Mucosa of stomach (tissue), 1 donor: Measurements from ENCODE around the gene PID1.

ENCODE experiments used
- H3K27me3 ChIP-seq: one replicate; pipeline ENCODE4 v1.7.0; 2013; ENCODE audit warnings: mild to moderate bottlenecking, low read length; ENCODE audit not compliant: control insufficient read depth, insufficient read depth
- H3K36me3 ChIP-seq: one replicate; pipeline ENCODE4 v1.7.0; 2013; ENCODE audit warnings: low read length; ENCODE audit not compliant: control insufficient read depth, insufficient read depth
- H3K4me1 ChIP-seq: one replicate; pipeline ENCODE4 v1.7.0; 2013; ENCODE audit warnings: mild to moderate bottlenecking, low read length; ENCODE audit not compliant: control insufficient read depth, insufficient read depth
- H3K4me3 ChIP-seq: one replicate; pipeline ENCODE4 v1.7.0; 2013; ENCODE audit warnings: low read length
- H3K9ac ChIP-seq: one replicate; pipeline ENCODE4 v1.7.0; 2013; ENCODE audit warnings: mild to moderate bottlenecking, low read length, moderate library complexity
- H3K9me3 ChIP-seq: one replicate; pipeline ENCODE4 v1.7.0; 2013; ENCODE audit warnings: mild to moderate bottlenecking, low read length, moderate library complexity; ENCODE audit not compliant: control insufficient read depth
- donor health status: Pancreatic carcinoma.

The PID1 gene

GRCh38 chr2:229159405-229159804 lies 111.7 kb downstream of the PID1 start:
- no peak overlapping the region for H3K9ac ChIP-seq
- peaks cover 22% of the 10 kb centered on the region for H3K4me1 ChIP-seq
- no peak overlapping the region for H3K4me3 ChIP-seq
- H3K36me3 ChIP-seq, result no peaks in the 10 kb centered on the region
- no peaks in the 10 kb centered on the region for H3K27me3 ChIP-seq
- no peaks in the 10 kb centered on the region for H3K9me3 ChIP-seq

- H3K36me3 ChIP-seq, result no peaks in the 10 kb centered on the region
- no peak overlapping the region for H3K9ac ChIP-seq
- H3K4me3 ChIP-seq, result no peak overlapping the region
- H3K27me3 ChIP-seq, result no peaks in the 10 kb centered on the region
- no peaks in the 10 kb centered on the region for H3K4me1 ChIP-seq
- H3K9me3 ChIP-seq, result no peaks in the 10 kb centered on the region
Observed at GRCh38 chr2:229154381-229154780, 116.7 kb downstream of the PID1 start.

GRCh38 chr2:229153951-229154350 lies 117.1 kb downstream of the PID1 start:
- no peak overlapping the region for H3K4me3 ChIP-seq

GRCh38 chr2:229153267-229153666 lies 117.8 kb downstream of the PID1 start:
- Histone ChIP-seq H3K9me3 (no peaks in the 10 kb centered on the region), H3K27me3 (no peaks in the 10 kb centered on the region), H3K4me3 (no peak overlapping the region), H3K9ac (no peak overlapping the region), H3K4me1 (no peaks in the 10 kb centered on the region), H3K36me3 (no peaks in the 10 kb centered on the region)

More at GRCh38 chr2:229153951-229154350, 117.1 kb downstream of the PID1 start:
- Histone ChIP-seq H3K9ac (no peak overlapping the region), H3K9me3 (no peaks in the 10 kb centered on the region), H3K27me3 (no peaks in the 10 kb centered on the region), H3K4me1 (no peaks in the 10 kb centered on the region), H3K36me3 (no peaks in the 10 kb centered on the region)

GRCh38 chr2:229152674-229153073 lies 118.4 kb downstream of the PID1 start:
- no peaks in the 10 kb centered on the region for H3K9me3 ChIP-seq
- no peak overlapping the region for H3K9ac ChIP-seq
- no peaks in the 10 kb centered on the region for H3K36me3 ChIP-seq
- H3K4me3 ChIP-seq, result no peak overlapping the region
- no peaks in the 10 kb centered on the region for H3K4me1 ChIP-seq
- no peaks in the 10 kb centered on the region for H3K27me3 ChIP-seq

GRCh38 chr2:229150317-229150716 lies 120.8 kb downstream of the PID1 start:
- no peak overlapping the region for H3K9ac ChIP-seq
- H3K4me3 ChIP-seq, result no peak overlapping the region
- no peaks in the 10 kb centered on the region for H3K4me1 ChIP-seq
- no peaks in the 10 kb centered on the region for H3K36me3 ChIP-seq
- no peaks in the 10 kb centered on the region for H3K9me3 ChIP-seq
- no peaks in the 10 kb centered on the region for H3K27me3 ChIP-seq

- Histone ChIP-seq H3K9me3 (no peaks in the 10 kb centered on the region), H3K4me1 (no peaks in the 10 kb centered on the region), H3K9ac (no peak overlapping the region), H3K36me3 (no peaks in the 10 kb centered on the region), H3K4me3 (no peak overlapping the region), H3K27me3 (no peaks in the 10 kb centered on the region)
Observed at GRCh38 chr2:229141424-229142025, 129.6 kb downstream of the PID1 start.

GRCh38 chr2:229137639-229138038 lies 133.4 kb downstream of the PID1 start:
- no peaks in the 10 kb centered on the region for H3K9me3 ChIP-seq
- no peaks in the 10 kb centered on the region for H3K27me3 ChIP-seq
- no peaks in the 10 kb centered on the region for H3K36me3 ChIP-seq
- no peaks in the 10 kb centered on the region for H3K4me1 ChIP-seq
- H3K9ac ChIP-seq, result no peak overlapping the region
- no peak overlapping the region for H3K4me3 ChIP-seq

GRCh38 chr2:229137066-229137465 lies 134.0 kb downstream of the PID1 start:
- no peak overlapping the region for H3K9ac ChIP-seq
- H3K4me1 ChIP-seq, result no peaks in the 10 kb centered on the region
- H3K4me3 ChIP-seq, result no peak overlapping the region
- no peaks in the 10 kb centered on the region for H3K36me3 ChIP-seq
- no peaks in the 10 kb centered on the region for H3K27me3 ChIP-seq
- no peaks in the 10 kb centered on the region for H3K9me3 ChIP-seq

- no peaks in the 10 kb centered on the region for H3K9me3 ChIP-seq
- H3K4me1 ChIP-seq, result peaks cover 5% of the 10 kb centered on the region
- H3K4me3 ChIP-seq, result no peak overlapping the region
- no peaks in the 10 kb centered on the region for H3K36me3 ChIP-seq
- H3K9ac ChIP-seq, result no peak overlapping the region
- no peaks in the 10 kb centered on the region for H3K27me3 ChIP-seq
Observed at GRCh38 chr2:229133155-229133772, 137.8 kb downstream of the PID1 start.

GRCh38 chr2:229132236-229132635 lies 138.9 kb downstream of the PID1 start:
- no peak overlapping the region for H3K9ac ChIP-seq
- no peaks in the 10 kb centered on the region for H3K27me3 ChIP-seq
- no peaks in the 10 kb centered on the region for H3K36me3 ChIP-seq
- no peak overlapping the region for H3K4me3 ChIP-seq
- no peaks in the 10 kb centered on the region for H3K9me3 ChIP-seq
- H3K4me1 ChIP-seq, result peaks cover 5% of the 10 kb centered on the region

GRCh38 chr2:229130522-229130921 lies 140.6 kb downstream of the PID1 start:
- peaks cover 5% of the 10 kb centered on the region for H3K4me1 ChIP-seq
- H3K4me3 ChIP-seq, result no peak overlapping the region
- no peak overlapping the region for H3K9ac ChIP-seq
- H3K36me3 ChIP-seq, result no peaks in the 10 kb centered on the region
- H3K27me3 ChIP-seq, result no peaks in the 10 kb centered on the region
- H3K9me3 ChIP-seq, result no peaks in the 10 kb centered on the region
